Measurements from ENCODE around the gene ATAD3C. TPM values are rescaled to one million over a fixed set of nuclear protein-coding genes. Genes with fewer than 3 reads are reported as not detected.

ATAD3C gene, protein sequence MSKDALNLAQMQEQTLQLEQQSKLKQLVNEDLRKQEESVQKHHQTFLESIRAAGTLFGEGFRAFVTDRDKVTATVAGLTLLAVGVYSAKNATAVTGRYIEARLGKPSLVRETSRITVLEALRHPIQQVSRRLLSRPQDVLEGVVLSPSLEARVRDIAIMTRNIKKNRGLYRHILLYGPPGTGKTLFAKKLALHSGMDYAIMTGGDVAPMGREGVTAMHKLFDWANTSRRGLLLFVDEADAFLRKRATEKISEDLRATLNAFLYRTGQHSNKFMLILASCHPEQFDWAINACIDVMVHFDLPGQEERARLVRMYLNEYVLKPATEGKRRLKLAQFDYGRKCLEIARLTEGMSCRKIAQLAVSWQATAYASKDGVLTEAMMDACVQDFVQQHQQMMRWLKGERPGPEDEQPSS
- under 1 TPM; 0.16 to 0.64 TPM for total RNA-seq

DNA sequence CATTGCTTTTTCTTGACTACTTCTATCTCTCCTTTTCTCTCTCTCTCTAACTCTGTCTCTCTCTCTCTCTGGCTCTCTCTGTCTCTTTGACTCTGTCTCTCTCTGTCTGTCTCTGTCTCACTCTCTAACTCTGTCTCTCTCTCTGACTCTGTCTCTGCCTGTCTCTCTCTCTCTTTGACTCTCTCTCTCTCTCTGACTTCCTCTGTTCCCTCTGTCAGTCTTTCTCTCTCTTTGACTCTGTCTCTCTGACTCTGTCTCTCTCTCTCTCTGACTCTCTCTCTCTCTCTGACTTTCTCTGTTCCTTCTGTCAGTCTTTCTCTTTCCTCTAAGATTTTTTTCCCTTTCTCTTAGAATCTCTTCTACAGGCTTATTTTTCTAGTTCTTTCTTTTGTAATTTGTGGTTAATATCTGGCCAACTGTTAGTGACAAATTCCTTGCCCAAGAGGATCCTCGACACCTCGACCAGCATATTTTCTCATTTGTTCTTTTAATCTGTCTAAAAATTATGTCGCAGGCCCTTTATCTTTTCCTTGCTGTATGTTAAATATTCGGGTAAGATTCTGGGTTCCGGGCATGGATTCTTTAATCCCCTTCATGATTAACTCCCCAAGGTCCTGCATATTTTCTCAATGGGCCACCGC lies at the start of gene ATAD3C:
TSS of gene ATAD3C (plus strand) at position 591 of the 641 bp plus-strand sequence. CDS start 995 bp downstream, outside the sequence.
- H3K9me3 ChIP-seq = no peaks in the 10 kb centered on the region
- H3K9ac ChIP-seq (ENCODE audit: low read depth in 2 of 2, low read length in 2 of 2) = no peak within 1 kb of the TSS
- no peak within 1 kb of the TSS for H3K4me3 ChIP-seq
- no peaks in the 10 kb centered on the region for H3K4me1 ChIP-seq
- H3K27ac ChIP-seq = no peak within 1 kb of the TSS
- intact Hi-C loops (cut with DNase I) = no loop called here
- H3K36me3 ChIP-seq = no peaks in the 10 kb centered on the region
- H3K27me3 ChIP-seq = no peaks in the 10 kb centered on the region
- TF ChIP-seq, protein P1, sequence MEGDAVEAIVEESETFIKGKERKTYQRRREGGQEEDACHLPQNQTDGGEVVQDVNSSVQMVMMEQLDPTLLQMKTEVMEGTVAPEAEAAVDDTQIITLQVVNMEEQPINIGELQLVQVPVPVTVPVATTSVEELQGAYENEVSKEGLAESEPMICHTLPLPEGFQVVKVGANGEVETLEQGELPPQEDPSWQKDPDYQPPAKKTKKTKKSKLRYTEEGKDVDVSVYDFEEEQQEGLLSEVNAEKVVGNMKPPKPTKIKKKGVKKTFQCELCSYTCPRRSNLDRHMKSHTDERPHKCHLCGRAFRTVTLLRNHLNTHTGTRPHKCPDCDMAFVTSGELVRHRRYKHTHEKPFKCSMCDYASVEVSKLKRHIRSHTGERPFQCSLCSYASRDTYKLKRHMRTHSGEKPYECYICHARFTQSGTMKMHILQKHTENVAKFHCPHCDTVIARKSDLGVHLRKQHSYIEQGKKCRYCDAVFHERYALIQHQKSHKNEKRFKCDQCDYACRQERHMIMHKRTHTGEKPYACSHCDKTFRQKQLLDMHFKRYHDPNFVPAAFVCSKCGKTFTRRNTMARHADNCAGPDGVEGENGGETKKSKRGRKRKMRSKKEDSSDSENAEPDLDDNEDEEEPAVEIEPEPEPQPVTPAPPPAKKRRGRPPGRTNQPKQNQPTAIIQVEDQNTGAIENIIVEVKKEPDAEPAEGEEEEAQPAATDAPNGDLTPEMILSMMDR (IDR thresholded peaks at IDR 0.05) = no peak
- no peak for DNase-seq

DNA sequence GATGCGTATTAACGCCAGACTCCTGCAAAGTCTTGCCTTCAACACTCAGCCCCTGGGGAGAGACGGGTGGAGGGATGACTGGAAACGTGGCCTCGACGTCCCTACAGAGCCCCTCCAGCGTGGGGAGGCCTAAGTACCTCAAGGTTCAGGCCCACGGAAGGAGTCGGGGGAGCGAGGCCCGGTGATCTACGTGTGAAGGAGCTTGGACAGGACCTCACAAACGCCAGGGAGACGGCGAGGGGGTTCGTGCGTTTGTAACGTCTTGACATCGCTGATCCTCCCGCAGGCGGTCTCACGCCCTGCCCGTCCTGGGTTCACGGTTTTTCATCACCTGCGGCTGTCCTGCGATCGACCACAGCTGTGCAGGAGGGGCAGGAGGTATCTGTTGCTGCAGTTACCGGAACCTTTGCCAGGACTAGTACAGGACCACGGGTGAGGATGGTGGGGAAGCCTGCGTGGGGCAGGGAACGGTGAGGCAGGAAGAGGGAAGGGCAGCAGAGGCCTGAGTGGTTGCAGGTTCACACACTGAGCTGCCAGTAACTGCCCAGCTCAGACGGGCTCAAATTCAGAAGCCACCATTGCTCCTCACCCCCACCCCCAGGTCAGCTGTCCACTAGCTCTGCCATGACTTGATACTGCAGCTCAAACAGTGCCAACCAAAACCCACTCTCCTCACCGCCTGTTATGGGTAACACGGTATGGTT lies 49.5 kb upstream of the ATAD3C start:
- intact Hi-C loops (cut with DNase I) = no loop called here
- Histone ChIP-seq H3K4me3 (peak overlapping the region; percentile 98), H3K4me1 (peaks cover 16% of the 10 kb centered on the region), H3K36me3 (peaks cover 15% of the 10 kb centered on the region), H3K27ac (peak overlapping the region; percentile 65), H3K9me3 (no peaks in the 10 kb centered on the region), H3K27me3 (no peaks in the 10 kb centered on the region), H3K9ac (ENCODE audit: low read depth in 2 of 2, low read length in 2 of 2) (peak overlapping the region; percentile 91 to 93)
- TF ChIP-seq, protein P1 (IDR thresholded peaks at IDR 0.05) = no peak
- no peak for DNase-seq

DNA sequence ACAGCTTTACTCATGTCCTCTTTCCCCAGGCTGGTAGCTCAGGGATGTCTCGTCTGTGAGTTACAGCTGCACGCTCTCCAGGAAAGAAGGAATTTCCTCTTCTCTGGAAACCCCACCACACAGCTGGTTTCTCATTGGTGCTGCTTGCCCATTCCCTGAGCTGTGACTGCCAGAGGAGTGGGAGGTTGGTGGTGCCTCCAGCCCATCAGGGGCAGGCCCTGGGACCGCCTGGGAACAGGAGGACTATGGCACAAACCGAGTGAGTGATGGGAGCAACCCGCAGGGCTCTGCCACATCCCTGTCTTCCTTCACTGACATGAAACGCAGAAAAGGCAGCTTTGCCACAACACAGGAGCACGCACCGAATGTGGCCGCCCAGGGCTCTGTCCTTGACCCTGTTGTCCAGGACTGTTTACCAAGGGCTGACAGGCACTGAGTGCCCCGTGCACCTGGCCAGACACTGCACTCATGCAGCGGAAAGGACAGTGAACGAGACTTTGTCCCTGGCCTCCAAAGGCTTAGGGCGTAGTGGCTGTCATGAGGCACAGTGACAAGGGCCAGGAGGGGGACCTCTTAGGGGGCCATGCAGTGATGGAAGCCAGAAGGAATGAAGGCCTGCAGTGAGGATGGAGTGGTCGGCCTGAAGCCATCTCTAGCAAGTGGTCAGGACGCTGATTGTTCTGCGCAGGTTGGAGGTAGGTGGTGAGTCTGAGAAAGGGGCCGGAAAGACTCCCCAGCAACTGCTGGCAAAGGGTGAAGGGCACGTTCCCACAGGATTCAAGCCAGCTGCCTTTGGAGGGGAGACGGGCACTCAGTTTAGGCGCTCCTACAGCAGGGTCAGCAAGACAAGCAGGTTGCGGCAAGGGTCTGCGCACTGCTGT lies 48.7 kb upstream of the ATAD3C start:
- Histone ChIP-seq H3K27me3 (no peaks in the 10 kb centered on the region), H3K4me1 (peaks cover 16% of the 10 kb centered on the region), H3K4me3 (peak overlapping the region; percentile 98), H3K27ac (no peak overlapping the region), H3K9me3 (no peaks in the 10 kb centered on the region), H3K36me3 (peaks cover 13% of the 10 kb centered on the region), H3K9ac (ENCODE audit: low read depth in 2 of 2, low read length in 2 of 2) (peak overlapping the region in 1 of 2 donors; percentile 91)
- intact Hi-C loops (cut with DNase I) = no loop called here
- TF ChIP-seq, protein P1 (IDR thresholded peaks at IDR 0.05) = no peak
- DNase-seq = no peak

DNA sequence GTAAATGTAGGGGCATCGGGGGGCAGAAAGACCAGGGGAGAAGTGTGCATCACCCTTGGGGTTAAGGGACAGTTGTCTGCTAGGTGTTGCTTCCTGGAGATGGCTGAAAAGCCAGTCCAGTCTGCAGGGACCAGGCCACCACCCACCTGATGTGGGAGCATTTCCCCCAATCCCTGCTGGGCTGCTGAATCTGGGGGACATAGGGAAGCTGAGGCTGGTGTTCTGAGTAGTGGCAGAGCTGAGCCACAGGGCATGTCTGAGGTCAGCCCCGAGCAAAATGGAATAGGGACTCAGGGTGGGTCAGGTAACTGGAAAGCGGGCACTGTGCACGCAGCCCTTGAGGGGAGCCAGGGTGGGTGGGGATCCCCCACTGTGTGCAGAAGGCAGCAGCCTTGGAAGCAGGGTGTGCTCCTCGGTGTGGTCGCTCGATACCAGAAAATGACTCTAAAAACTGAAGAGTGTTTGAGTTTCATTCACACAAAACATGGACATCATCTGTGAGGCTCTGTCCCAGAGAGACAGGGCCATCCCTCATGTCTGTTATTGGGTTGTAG lies 48.0 kb upstream of the ATAD3C start:
- no peak overlapping the region for H3K4me3 ChIP-seq
- no peak overlapping the region for H3K9ac ChIP-seq (ENCODE audit: low read depth in 2 of 2, low read length in 2 of 2)
- TF ChIP-seq, protein P1 (IDR thresholded peaks at IDR 0.05) = no peak
- intact Hi-C loops (cut with DNase I) = no loop called here
- DNase-seq = no peak
- no peaks in the 10 kb centered on the region for H3K27me3 ChIP-seq
- peaks cover 22% of the 10 kb centered on the region for H3K4me1 ChIP-seq
- peaks cover 13% of the 10 kb centered on the region for H3K36me3 ChIP-seq
- no peak overlapping the region for H3K27ac ChIP-seq
- H3K9me3 ChIP-seq = no peaks in the 10 kb centered on the region

Data from colonic mucosa (tissue), 4 donors.